GM12891 (cell line): Measurements from ENCODE around the gene WDR7.

Experiments used
- POLR2A ChIP-seq: IDR thresholded peaks from 2 replicates; pipeline ENCODE4 v1.6.1; 2011; ENCODE audit warnings: low read depth, low read length, control low read depth
- POLR2AphosphoS5 ChIP-seq: IDR thresholded peaks from 2 replicates; pipeline ENCODE4 v1.6.1; 2011; ENCODE audit warnings: low read depth, low read length, control low read depth
- SPI1 ChIP-seq: IDR thresholded peaks from 2 replicates; pipeline ENCODE4 v1.6.1; 2011; ENCODE audit warnings: low read depth, low read length, control low read depth
- TAF1 ChIP-seq: IDR thresholded peaks from 2 replicates; pipeline ENCODE4 v1.6.1; 2011; ENCODE audit warnings: low read depth, low read length, control low read depth

DNA sequence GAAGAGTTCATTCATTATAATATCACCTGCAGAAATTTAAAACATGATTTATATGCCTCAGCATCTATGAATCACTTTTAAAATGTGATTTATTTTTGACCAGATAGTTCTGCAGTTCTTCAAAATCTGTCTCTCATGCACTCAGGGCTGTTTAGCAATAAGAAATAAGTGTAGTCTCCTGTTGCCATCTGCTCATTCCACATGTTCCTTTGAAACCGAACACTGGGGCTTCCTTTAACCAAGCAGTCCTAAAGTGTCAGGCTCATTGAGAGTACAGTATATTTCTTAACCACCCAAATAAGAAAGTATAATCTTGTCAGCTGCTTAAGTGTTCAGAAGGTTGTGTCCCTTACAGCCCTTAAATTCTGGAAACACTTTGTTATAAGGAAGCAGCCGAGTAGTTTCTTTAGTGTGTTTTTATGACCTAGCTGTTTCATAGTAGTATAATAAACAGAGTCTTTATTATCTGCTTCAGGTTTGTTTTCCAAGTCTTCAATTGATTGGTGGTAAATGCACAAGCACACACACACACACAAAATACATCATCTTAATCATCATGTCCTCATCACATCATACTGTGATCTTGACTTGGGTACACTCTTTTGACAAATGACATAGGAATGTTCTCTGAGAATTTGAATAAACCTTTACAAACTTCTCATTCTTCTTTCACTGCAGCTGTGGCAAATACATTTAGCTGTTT is 10.4 kb downstream of the WDR7 start:
- TF ChIP-seq POLR2A (no peak), SPI1 (no peak), POLR2AphosphoS5 (no peak), TAF1 (no peak)
